BJ (cell line): ENCODE results near the gene LPIN3. TPM values are rescaled to one million over a fixed set of nuclear protein-coding genes. Genes with fewer than 3 reads are reported as not detected.

ENCODE experiments used
- CTCF ChIA-PET: fragments of 350-600 bp; formaldehyde crosslinking; extraction: SDS; loops from one replicate; lab custom pipeline; 2021; ENCODE audit warnings: antibody characterized with exemption, inconsistent platforms; lab: Yijun Ruan, JAX
- POLR2A ChIA-PET: fragments of 300-600 bp; sonication (Branson Sonifier 250); formaldehyde crosslinking; extraction: SDS; loops from one replicate; lab custom pipeline; 2021; ENCODE audit warnings: antibody characterized with exemption; lab: Charles Lee
- DNase-seq: peaks from one replicate; pipeline ENCODE4 v3.0.0-alpha.2; 2011; ENCODE audit warnings: low read depth
- H3K27me3 ChIP-seq: 2 replicates; pipeline ENCODE4 v1.6.0; 2011; ENCODE audit warnings: low read length; ENCODE audit not compliant: control insufficient read depth, insufficient read depth
- H3K36me3 ChIP-seq: 2 replicates; pipeline ENCODE4 v1.5.1; 2011; ENCODE audit warnings: low read length; ENCODE audit not compliant: control insufficient read depth, insufficient read depth
- H3K4me3 ChIP-seq: 2 replicates; pipeline ENCODE4 v1.5.1; 2011; ENCODE audit warnings: low read depth, mild to moderate bottlenecking, control low read depth, low read length
- polyA plus RNA-seq: library from polyadenylated mRNA; depleted of rRNA; stranded (reverse); fragments of >200 nt; gene quantifications from 2 replicates; pipeline ENCODE4 v1.2.3, GENCODE V29; 2011
- TF ChIP-seq, protein P1 (sequence below): IDR thresholded peaks from 2 replicates; pipeline ENCODE4 v1.5.1; 2011; ENCODE audit warnings: low read depth, mild to moderate bottlenecking, control low read depth, inconsistent platforms, low read length, moderate library complexity; ENCODE audit not compliant: insufficient read depth

Gene LPIN3
- polyA plus RNA-seq, 1 experiment: 11.5 TPM

DNA sequence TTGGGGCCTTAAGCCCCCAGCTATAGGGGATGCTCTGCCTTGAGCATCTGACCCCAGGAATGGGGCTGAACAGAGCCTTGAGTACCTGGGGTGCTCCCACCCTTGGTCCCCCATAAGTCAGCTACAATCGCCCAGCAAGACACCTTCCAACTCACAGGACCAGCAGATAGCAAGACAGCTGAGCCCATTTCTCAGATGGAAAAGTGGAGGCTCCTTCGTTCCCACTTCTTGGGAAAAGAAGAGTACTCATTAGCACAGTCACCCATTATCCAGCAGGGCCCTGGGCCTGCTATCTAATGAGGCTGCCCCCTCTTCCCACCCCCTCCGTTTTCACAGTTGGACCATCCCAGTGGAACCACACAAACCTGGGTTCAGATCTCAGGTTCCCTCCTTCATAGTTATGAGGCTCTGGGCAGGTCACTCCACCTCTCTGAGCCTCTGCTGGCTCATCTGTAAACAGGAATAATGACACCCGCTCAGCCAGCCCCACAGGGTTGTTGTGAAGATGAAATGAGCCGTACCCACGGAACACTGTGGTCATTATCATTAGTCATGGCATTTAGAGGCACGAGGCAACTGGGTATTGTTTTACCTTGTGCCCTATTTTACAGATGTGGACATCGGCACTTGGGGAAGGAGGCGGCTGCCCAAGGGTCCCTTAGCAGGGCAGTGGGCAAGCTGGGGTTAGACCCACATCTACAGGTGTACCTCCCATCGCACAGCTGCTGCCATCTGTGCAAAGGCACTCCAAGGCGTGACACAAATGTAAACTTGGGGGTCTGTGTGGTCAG lies 4.5 kb downstream of the LPIN3 start:
- no peak for DNase-seq
- no peak overlapping the region for H3K4me3 ChIP-seq
- POLR2A ChIA-PET: no interaction called here

DNA sequence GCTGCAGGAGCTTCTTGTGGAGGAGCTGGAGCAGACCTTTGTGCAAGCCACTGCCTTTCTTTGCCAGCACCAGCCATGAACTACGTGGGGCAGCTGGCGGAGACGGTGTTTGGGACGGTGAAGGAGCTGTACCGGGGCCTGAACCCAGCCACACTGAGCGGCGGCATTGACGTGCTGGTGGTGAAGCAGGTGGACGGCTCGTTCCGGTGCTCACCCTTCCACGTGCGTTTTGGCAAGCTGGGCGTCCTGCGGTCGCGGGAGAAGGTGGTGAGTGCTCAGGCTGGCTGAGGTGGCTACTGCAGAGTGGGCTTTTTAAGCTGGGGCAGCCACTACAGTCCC lies 5.1 kb downstream of the LPIN3 start:
- TF ChIP-seq, protein P1, sequence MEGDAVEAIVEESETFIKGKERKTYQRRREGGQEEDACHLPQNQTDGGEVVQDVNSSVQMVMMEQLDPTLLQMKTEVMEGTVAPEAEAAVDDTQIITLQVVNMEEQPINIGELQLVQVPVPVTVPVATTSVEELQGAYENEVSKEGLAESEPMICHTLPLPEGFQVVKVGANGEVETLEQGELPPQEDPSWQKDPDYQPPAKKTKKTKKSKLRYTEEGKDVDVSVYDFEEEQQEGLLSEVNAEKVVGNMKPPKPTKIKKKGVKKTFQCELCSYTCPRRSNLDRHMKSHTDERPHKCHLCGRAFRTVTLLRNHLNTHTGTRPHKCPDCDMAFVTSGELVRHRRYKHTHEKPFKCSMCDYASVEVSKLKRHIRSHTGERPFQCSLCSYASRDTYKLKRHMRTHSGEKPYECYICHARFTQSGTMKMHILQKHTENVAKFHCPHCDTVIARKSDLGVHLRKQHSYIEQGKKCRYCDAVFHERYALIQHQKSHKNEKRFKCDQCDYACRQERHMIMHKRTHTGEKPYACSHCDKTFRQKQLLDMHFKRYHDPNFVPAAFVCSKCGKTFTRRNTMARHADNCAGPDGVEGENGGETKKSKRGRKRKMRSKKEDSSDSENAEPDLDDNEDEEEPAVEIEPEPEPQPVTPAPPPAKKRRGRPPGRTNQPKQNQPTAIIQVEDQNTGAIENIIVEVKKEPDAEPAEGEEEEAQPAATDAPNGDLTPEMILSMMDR: no peak
- ChIA-PET CTCF (interaction anchor here (2.3 kb wide), 1 partner anchor 65 kb away, joined by 8 read pairs; no protein-coding TSS in a partner anchor), POLR2A (no interaction called here)
- Histone ChIP-seq H3K36me3 (peaks cover 11% of the 10 kb centered on the region), H3K4me3 (no peak overlapping the region), H3K27me3 (no peaks in the 10 kb centered on the region)
- DNase-seq: no peak

More for the DNA sequence above, 4.5 kb downstream of the LPIN3 start:
- H3K27me3 ChIP-seq: no peaks in the 10 kb centered on the region
- TF ChIP-seq, protein P1: no peak
- H3K36me3 ChIP-seq: peaks cover 10% of the 10 kb centered on the region
- CTCF ChIA-PET: interaction anchor here (0.8 to 2.3 kb wide), 2 partner anchors 66 to 172 kb away, joined by 3 to 8 read pairs; no protein-coding TSS in a partner anchor

DNA sequence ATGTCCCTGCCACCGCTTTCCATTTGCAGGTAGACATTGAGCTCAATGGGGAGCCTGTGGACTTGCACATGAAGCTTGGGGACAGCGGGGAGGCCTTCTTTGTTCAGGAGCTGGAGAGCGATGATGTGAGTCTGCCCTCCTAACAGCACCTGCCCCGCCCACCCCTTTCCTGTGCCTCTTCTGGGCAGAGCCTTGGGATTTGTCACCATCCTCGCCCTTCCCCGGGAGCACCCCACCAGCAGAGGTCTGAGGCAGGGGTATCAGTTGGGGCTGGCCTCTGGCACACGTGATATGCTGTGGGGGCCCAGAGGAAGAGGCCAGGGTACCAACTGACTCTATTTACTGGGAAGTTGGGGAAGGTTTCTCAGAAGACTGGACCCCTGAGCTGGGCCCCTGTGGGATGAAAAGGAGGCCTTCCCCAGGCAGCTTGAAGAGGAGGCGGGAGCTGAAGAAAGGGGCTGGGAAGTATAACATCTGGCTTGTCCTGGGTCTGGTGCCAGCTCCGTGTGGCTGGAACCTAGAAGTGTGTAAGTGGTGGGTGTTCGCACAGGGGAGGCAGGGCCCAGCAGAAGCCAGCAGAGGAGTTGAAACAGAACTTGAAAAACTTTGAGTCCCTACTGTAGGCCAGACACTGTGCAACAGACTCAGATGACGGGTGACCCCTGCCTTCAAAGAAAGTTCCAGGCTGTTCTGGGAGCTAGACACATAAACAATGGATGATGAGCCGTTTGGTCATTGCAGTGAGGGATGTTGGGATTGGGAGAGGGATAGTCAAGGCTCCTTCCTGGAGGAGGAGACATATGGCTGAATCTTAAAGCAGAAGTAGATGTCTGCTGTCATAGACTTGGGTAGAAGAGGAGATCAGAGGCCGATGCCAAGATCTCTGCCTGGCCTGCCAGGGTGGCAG lies 7.2 kb downstream of the LPIN3 start:
- Histone ChIP-seq H3K27me3 (no peaks in the 10 kb centered on the region), H3K36me3 (peaks cover 18% of the 10 kb centered on the region), H3K4me3 (no peak overlapping the region)
- ChIA-PET POLR2A (no interaction called here), CTCF (interaction anchor here (0.8 to 1.4 kb wide), 2 partner anchors 8 to 175 kb away, joined by 3 to 6 read pairs; no protein-coding TSS in a partner anchor)
- TF ChIP-seq, protein P1: no peak
- no peak for DNase-seq

DNA sequence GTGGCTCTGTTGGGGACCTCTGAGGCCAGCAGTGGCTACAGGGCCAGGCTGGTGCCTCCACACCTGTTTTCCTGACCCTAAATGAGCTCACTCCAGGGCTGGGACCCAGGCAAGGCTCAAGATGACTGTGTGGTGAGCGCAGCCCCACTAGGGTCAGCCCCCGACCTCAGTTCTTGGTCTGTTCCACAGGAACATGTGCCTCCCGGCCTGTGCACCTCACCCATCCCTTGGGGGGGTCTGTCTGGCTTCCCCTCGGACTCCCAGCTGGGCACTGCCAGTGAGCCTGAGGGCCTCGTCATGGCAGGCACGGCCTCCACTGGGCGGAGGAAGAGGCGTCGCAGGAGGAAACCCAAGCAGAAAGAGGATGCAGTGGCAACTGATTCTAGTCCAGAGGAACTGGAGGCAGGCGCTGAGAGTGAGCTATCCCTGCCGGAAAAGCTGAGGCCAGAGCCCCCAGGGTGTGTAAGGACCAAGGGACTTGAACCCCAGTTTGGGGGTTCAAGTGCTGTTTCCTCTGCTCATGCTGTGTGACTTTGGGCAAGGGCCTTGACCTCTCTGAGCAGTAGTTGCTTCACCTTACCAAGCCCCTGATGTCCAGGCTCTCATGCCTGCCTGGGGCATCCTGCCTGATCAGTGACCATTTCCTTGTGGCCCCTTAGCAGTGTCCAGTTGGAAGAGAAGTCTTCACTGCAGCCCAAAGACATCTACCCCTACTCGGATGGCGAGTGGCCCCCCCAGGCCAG lies 8.0 kb downstream of the LPIN3 start:
- CTCF ChIA-PET: interaction anchor here (2.4 kb wide), 1 partner anchor 8 kb away, joined by 7 read pairs; the partner anchor contains the start of gene LPIN3
- TF ChIP-seq, protein P1: no peak
- DNase-seq: no peak

More for the DNA sequence above, 8.0 kb downstream of the LPIN3 start:
- POLR2A ChIA-PET: no interaction called here
- Histone ChIP-seq H3K27me3 (no peaks in the 10 kb centered on the region), H3K36me3 (peaks cover 20% of the 10 kb centered on the region), H3K4me3 (no peak overlapping the region)
